ENCODE data around the gene SUMF2.
"Not testable (repeated sequence)": the region's sequence is repeated elsewhere in the genome, so short reads cannot be mapped to it uniquely, and the experiment has no call there.

The SUMF2 gene

GRCh38 chr7:56106108-56107073 is 42.3 kb downstream of the SUMF2 start, which contains the start of gene CHCHD2:
Gene CHCHD2, minus strand, starts transcription at chr7:56106476. Its CDS starts 63 bp downstream, at chr7:56106413.
- DNase-seq (ENCODE audit: low spot score), result peak; percentile 98

- no peak for DNase-seq (ENCODE audit: low spot score)
These were observed 43.8 kb downstream of the SUMF2 start for GRCh38 chr7:56107954-56108258.

GRCh38 chr7:56110611-56111010 is 46.5 kb downstream of the SUMF2 start:
- DNase-seq (ENCODE audit: low spot score), result no peak

- DNase-seq (ENCODE audit: low spot score), result not testable (repeated sequence)
These were observed 48.2 kb downstream of the SUMF2 start for GRCh38 chr7:56112244-56112643.

GRCh38 chr7:56115852-56116538 is 51.9 kb downstream of the SUMF2 start, which contains the start of gene NUPR2:
Gene NUPR2, minus strand, starts transcription at chr7:56116417. Its CDS starts 103 bp downstream, at chr7:56116314.
- DNase-seq (ENCODE audit: low spot score), result no peak

GRCh38 chr7:56121440-56121839 is 57.4 kb downstream of the SUMF2 start:
- no peak for DNase-seq (ENCODE audit: low spot score)

GRCh38 chr7:56124981-56125380 is 60.9 kb downstream of the SUMF2 start:
- DNase-seq (ENCODE audit: low spot score), result no peak

- DNase-seq (ENCODE audit: low spot score), result no peak
These were observed 61.7 kb downstream of the SUMF2 start for GRCh38 chr7:56125831-56126230.

GRCh38 chr7:56127241-56127975 is 63.3 kb downstream of the SUMF2 start:
- DNase-seq (ENCODE audit: low spot score), result no peak
